Activated T-cell treated with anti-CD3 and anti-CD28 coated beads, Interleukin-2, amount 50 U/mL, for 4 hours (primary cell): ENCODE data around the gene DDAH2. TPM values are rescaled to one million over a fixed set of nuclear protein-coding genes. Genes with fewer than 3 reads are reported as not detected.

Source experiments
- ATAC-seq, 2 donors: fragments of 200-7000 bp; cut with Tn5 transposase; one replicate each; pipeline ENCODE4 v1.10.0; 2021
- DNase-seq: peaks from one replicate; pipeline ENCODE4 v3.0.0-alpha.2; 2020
- H3K27me3 Mint-ChIP-seq: one replicate; pipeline ENCODE4 v1.8.0; 2021; ENCODE audit warnings: low read depth, mixed read lengths
- H3K36me3 Mint-ChIP-seq: one replicate; pipeline ENCODE4 v1.8.0; 2022; ENCODE audit warnings: mixed read lengths; ENCODE audit not compliant: insufficient read depth
- H3K4me1 Mint-ChIP-seq: one replicate; pipeline ENCODE4 v1.8.0; 2021; ENCODE audit warnings: low read depth, mixed read lengths
- H3K4me3 Mint-ChIP-seq: one replicate; pipeline ENCODE4 v1.8.0; 2021; ENCODE audit warnings: mild to moderate bottlenecking, moderate library complexity, mixed read lengths
- H3K9me3 Mint-ChIP-seq: one replicate; pipeline ENCODE4 v1.8.0; 2021; ENCODE audit warnings: mixed read lengths
- total RNA-seq, 3 donors: library from RNA; stranded (reverse); gene quantifications; one replicate each; pipeline ENCODE4 v1.2.1, GENCODE V29; 2021

The DDAH2 gene
- total RNA-seq, 3 donors from 2014 or later: 3.4 to 3.9 (median 3.5) TPM

DNA sequence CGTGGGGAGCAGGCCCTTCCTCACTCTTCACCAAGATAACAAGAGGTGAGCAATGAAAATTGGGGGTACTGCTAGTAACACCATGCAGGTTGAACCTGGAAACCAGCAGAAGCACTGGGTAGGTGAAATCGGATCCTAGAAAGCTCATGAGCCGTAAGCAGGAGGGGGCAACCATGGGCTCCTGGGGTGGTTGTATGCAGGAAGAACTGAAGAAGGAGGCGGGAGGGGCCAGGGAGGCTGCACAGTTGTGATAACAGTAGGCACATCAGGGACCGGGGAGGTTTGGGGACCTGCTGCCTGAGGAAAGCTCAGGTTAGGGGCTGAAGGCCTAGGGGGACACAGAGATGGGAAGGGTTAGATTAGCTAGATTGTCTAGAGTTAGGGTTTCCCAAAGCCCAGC, 42.6 kb downstream of the DDAH2 start:
- ATAC-seq: no peak
- Mint-ChIP-seq H3K4me1 (peaks cover 7% of the 10 kb centered on the region), H3K27me3 (no peaks in the 10 kb centered on the region), H3K36me3 (peaks cover 13% of the 10 kb centered on the region), H3K9me3 (no peaks in the 10 kb centered on the region), H3K4me3 (no peak overlapping the region)
- no peak for DNase-seq

DNA sequence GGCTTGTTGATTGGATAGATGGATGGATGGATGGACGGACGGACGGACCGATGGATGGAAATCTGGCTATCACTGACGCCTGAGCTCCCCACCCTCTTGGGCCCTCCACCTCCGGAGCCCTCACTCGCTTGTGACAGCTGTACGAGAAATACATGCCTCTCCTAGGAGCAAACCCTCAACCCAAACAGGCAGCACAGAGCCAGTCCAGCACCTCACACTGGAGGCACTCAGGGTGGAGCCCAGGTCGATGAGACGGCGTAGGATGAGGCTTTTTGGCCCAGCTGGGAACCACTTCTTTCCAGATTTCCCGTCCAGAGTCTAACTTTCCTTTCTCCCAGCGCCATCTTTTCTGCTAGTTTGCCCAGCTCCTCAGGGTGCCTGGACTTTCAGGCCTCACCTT, 45.5 kb downstream of the DDAH2 start:
- ATAC-seq (no peak), DNase-seq (no peak)
- H3K36me3 Mint-ChIP-seq: peaks cover 13% of the 10 kb centered on the region
- no peak overlapping the region for H3K4me3 Mint-ChIP-seq
- peaks cover 19% of the 10 kb centered on the region for H3K4me1 Mint-ChIP-seq
- H3K27me3 Mint-ChIP-seq: no peaks in the 10 kb centered on the region
- no peaks in the 10 kb centered on the region for H3K9me3 Mint-ChIP-seq

- Mint-ChIP-seq H3K9me3 (no peaks in the 10 kb centered on the region), H3K27me3 (no peaks in the 10 kb centered on the region), H3K36me3 (peaks cover 5% of the 10 kb centered on the region), H3K4me3 (peak overlapping the region; percentile 78), H3K4me1 (peaks cover 19% of the 10 kb centered on the region)
- DNase-seq (peak; percentile 34), ATAC-seq (peak; percentile 76 to 81)
Observed at GRCh38 chr6:31681135-31681671, 47.9 kb downstream of the DDAH2 start.

DNA sequence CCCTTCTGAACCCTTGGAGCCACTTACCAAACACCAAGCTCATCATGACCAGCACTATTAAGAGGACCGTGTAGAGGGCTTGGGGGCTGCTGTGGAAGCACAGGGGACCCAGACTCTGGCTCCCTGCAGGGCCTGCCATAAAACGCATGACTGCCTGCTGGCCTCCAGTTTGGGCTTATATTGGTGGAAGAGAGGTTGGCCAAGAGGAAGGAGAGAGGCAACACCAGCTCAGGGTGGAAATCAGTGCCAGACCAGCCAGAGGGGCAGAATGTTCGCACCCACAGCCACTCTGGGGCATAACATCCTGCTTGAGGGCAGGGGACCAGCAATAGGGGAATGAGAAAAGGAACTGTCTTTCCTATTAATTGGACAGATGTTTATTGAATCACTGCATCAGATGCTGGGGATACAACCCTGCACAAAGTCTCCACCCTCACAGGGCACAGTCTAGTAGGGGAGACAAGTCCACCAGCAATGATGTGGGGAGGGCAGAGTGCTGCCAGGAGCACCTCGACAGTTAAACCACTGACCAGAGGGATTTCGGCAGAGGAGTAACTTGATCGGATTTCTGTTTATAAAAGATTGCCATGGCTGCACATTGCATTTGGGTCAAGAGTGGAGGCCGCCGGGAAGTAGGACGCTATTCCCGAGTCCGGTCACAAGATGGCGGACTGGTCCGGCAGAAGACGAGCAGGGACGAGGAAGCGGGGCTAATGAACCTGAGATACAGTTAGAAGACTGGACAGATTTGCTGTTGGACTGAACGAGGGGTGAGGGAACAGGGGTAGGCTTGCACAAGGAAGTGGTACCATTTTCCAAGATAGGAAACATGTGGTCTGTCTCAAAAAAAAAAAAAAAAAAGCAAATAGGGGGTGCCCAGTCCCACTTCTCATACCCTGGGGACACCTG, 48.6 kb downstream of the DDAH2 start, which contains the start of gene LY6G5C:
TSS of gene LY6G5C (minus strand) at position 842 of the 909 bp plus-strand sequence. CDS start at position 148, 694 bp downstream.
- peak; percentile 60 for DNase-seq

DNA sequence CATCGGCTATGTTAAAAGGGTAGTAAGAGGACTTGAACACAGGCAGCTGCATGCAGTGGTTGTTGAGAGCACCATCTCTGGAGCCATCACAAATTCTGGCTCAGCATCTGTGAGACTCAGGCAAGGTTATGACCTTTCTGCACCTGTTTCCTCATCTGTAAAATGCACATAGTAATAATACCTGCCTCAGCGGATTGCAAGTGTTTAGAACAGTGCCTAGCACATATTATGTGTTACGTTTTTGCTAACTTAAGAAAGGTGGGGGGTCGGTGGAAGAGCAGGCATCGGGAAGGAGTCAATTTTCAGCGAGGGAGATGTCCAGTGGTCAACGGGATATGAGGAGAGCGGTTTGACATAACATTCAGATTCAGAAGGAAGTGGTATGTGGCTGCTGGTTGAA, 51.1 kb downstream of the DDAH2 start:
- no peak for DNase-seq
- Mint-ChIP-seq H3K36me3 (peaks cover 4% of the 10 kb centered on the region), H3K4me1 (peaks cover 17% of the 10 kb centered on the region), H3K27me3 (no peaks in the 10 kb centered on the region), H3K4me3 (no peak overlapping the region), H3K9me3 (no peaks in the 10 kb centered on the region)
- no peak for ATAC-seq

More for the DNA sequence above, 48.6 kb downstream of the DDAH2 start, which contains the start of gene LY6G5C:
- peak; percentile 64 to 71 for ATAC-seq
- Mint-ChIP-seq H3K4me1 (peaks cover 19% of the 10 kb centered on the region), H3K9me3 (no peaks in the 10 kb centered on the region), H3K27me3 (no peaks in the 10 kb centered on the region), H3K36me3 (no peaks in the 10 kb centered on the region), H3K4me3 (peak within 1 kb of the TSS; percentile 78)

Other genes with a start within 250 kb of the DDAH2 start
- 10 to 100 TPM; 11.3 to 14.9 (median 12.5) TPM for gene MICB, start 231.2 kb downstream of the DDAH2 start, total RNA-seq
- gene MCCD1, start 200.3 kb downstream of the DDAH2 start, total RNA-seq: not detected
- gene DDX39B, start 187.3 kb downstream of the DDAH2 start, total RNA-seq: 100 to 1,000 TPM; 644 to 667 (median 666) TPM
- gene ATP6V1G2, start 182.7 kb downstream of the DDAH2 start, total RNA-seq: under 1 TPM; 0.38 to 0.84 (median 0.58) TPM
- gene NFKBIL1, start 181.7 kb downstream of the DDAH2 start, total RNA-seq: 10 to 100 TPM in 2 of 3 donors, 1 to 10 TPM in 1; 9.3 to 12.8 (median 12.7) TPM
- 1,000 to 10,000 TPM; 1,238 to 1,641 (median 1,296) TPM for gene LTA, start 157.0 kb downstream of the DDAH2 start, total RNA-seq
- 100 to 1,000 TPM; 485 to 701 (median 587) TPM for gene TNF, start 153.7 kb downstream of the DDAH2 start, total RNA-seq
- 100 to 1,000 TPM; 161 to 210 (median 186) TPM for gene LTB, start 146.9 kb downstream of the DDAH2 start, total RNA-seq
- 1 to 10 TPM; 4.8 to 7.9 (median 7.0) TPM for gene LST1, start 143.0 kb downstream of the DDAH2 start, total RNA-seq
- gene NCR3, start 136.3 kb downstream of the DDAH2 start, total RNA-seq: 10 to 100 TPM in 1 of 3 donors, 1 to 10 TPM in 2; 6.0 to 27.3 (median 8.4) TPM
- gene AIF1, start 114.1 kb downstream of the DDAH2 start, total RNA-seq: 10 to 100 TPM; 18.5 to 57.5 (median 36.5) TPM
- gene PRRC2A, start 108.6 kb downstream of the DDAH2 start, total RNA-seq: 100 to 1,000 TPM; 290 to 309 (median 306) TPM
- gene BAG6, start 76.6 kb downstream of the DDAH2 start, total RNA-seq: 100 to 1,000 TPM; 403 to 418 (median 411) TPM
- 1 to 10 TPM; 1.8 to 2.8 (median 2.1) TPM for gene APOM, start 73.4 kb downstream of the DDAH2 start, total RNA-seq
- gene C6orf47, start 68.5 kb downstream of the DDAH2 start, total RNA-seq: 10 to 100 TPM; 17.1 to 18.3 (median 18.2) TPM
- gene GPANK1, start 64.3 kb downstream of the DDAH2 start, total RNA-seq: 10 to 100 TPM; 34.9 to 37.8 (median 37.5) TPM
- gene CSNK2B, start 63.2 kb downstream of the DDAH2 start, total RNA-seq: 100 to 1,000 TPM; 301 to 311 (median 307) TPM
- gene LY6G5B, start 59.3 kb downstream of the DDAH2 start, total RNA-seq: 10 to 100 TPM; 22.6 to 24.0 (median 22.9) TPM
- gene LY6G5C, start 48.2 kb downstream of the DDAH2 start, total RNA-seq: 1 to 10 TPM; 2.3 to 3.8 (median 3.1) TPM
- 10 to 100 TPM; 33.9 to 38.1 (median 35.2) TPM for gene ABHD16A, start 26.0 kb downstream of the DDAH2 start, total RNA-seq
- not detected for gene LY6G6F, start 22.4 kb downstream of the DDAH2 start, total RNA-seq
- not detected for gene LY6G6D, start 14.0 kb downstream of the DDAH2 start, total RNA-seq
- gene LY6G6C, start 7.6 kb downstream of the DDAH2 start, total RNA-seq: not detected
- under 1 TPM in 2 of 3 donors, not detected in 1; 0.33 to 0.55 TPM for gene MPIG6B, start 5.9 kb downstream of the DDAH2 start, total RNA-seq
- gene CLIC1, start 7.2 kb upstream of the DDAH2 start, total RNA-seq: 100 to 1,000 TPM; 344 to 370 (median 353) TPM
- gene MSH5, start 10.7 kb upstream of the DDAH2 start, total RNA-seq: 10 to 100 TPM; 30.9 to 35.4 (median 34.3) TPM
- gene SAPCD1, start 33.4 kb upstream of the DDAH2 start, total RNA-seq: 10 to 100 TPM in 2 of 3 donors, 1 to 10 TPM in 1; 9.4 to 12.2 (median 12.1) TPM
- gene VWA7, start 48.0 kb upstream of the DDAH2 start, total RNA-seq: 1 to 10 TPM; 1.4 TPM
- 100 to 1,000 TPM; 231 to 263 (median 234) TPM for gene VARS1, start 66.5 kb upstream of the DDAH2 start, total RNA-seq
- 100 to 1,000 TPM; 163 to 192 (median 184) TPM for gene LSM2, start 77.7 kb upstream of the DDAH2 start, total RNA-seq
- 1 to 10 TPM; 1.6 to 1.8 (median 1.7) TPM for gene HSPA1L, start 86.0 kb upstream of the DDAH2 start, total RNA-seq
- 10 to 100 TPM; 33.3 to 38.1 (median 34.2) TPM for gene HSPA1A, start 86.2 kb upstream of the DDAH2 start, total RNA-seq
- gene HSPA1B, start 98.4 kb upstream of the DDAH2 start, total RNA-seq: 10 to 100 TPM; 76.1 to 97.7 (median 93.0) TPM
- gene NEU1, start 133.5 kb upstream of the DDAH2 start, total RNA-seq: 10 to 100 TPM; 25.6 to 26.7 (median 26.0) TPM
- gene SLC44A4, start 149.7 kb upstream of the DDAH2 start, total RNA-seq: under 1 TPM; 0.13 to 0.60 (median 0.20) TPM
- 10 to 100 TPM; 52.8 to 70.9 (median 67.8) TPM for gene EHMT2, start 168.4 kb upstream of the DDAH2 start, total RNA-seq
- 1 to 10 TPM; 3.5 to 6.1 (median 5.4) TPM for gene ZBTB12, start 172.8 kb upstream of the DDAH2 start, total RNA-seq
- gene C2, start 198.4 kb upstream of the DDAH2 start, total RNA-seq: 1 to 10 TPM in 1 of 3 donors, under 1 TPM in 2; 0.56 to 1.0 (median 0.95) TPM
- 1 to 10 TPM in 2 of 3 donors, under 1 TPM in 1; 0.42 to 1.5 (median 1.4) TPM for gene CFB, start 216.8 kb upstream of the DDAH2 start, total RNA-seq
- gene NELFE, start 229.7 kb upstream of the DDAH2 start, total RNA-seq: 100 to 1,000 TPM; 107 to 111 (median 109) TPM
- gene SKIC2, start 229.9 kb upstream of the DDAH2 start, total RNA-seq: 100 to 1,000 TPM; 123 to 157 (median 132) TPM
- gene DXO, start 242.8 kb upstream of the DDAH2 start, total RNA-seq: 1 to 10 TPM; 7.1 to 9.0 (median 8.9) TPM